ENCODE measurements around the gene PCDH9.

GRCh38 chr13:66427458-66427861, 802.7 kb downstream of the PCDH9 start:
- no peak for TF ChIP-seq CTCF (IDR thresholded peaks at IDR 0.05)
- no peak for TF ChIP-seq REST (IDR thresholded peaks at IDR 0.05; ENCODE audit: insufficient read depth in 1 of 2, low read depth in 2 of 2, low read length in 1 of 2)
